DMS79 treated with DMSO at 0.1 percent for 48 hours (cell line): ENCODE results near the gene CMTM6.
A peak's percentile ranks its signal among the peaks of the same experiment; 100 is the strongest.
"Not testable (repeated sequence)": the region's sequence is repeated elsewhere in the genome, so short reads cannot be mapped to it uniquely, and the experiment has no call there.

Source experiments
- DNase-seq: peaks from one replicate; lab custom pipeline; 2025; lab: John Stamatoyannopoulos, UW

The CMTM6 gene

GRCh38 chr3:32466808-32467207, 35.8 kb downstream of the CMTM6 start:
- not testable (repeated sequence) for DNase-seq

GRCh38 chr3:32464726-32465125, 37.9 kb downstream of the CMTM6 start:
- DNase-seq = not testable (repeated sequence)

GRCh38 chr3:32463415-32463814, 39.2 kb downstream of the CMTM6 start:
- DNase-seq = not testable (repeated sequence)

GRCh38 chr3:32462191-32462986, 40.3 kb downstream of the CMTM6 start:
- DNase-seq = not testable (repeated sequence)

- not testable (repeated sequence) for DNase-seq
Observed at GRCh38 chr3:32460817-32461496, 41.7 kb downstream of the CMTM6 start.

GRCh38 chr3:32460031-32460749, 42.5 kb downstream of the CMTM6 start:
- DNase-seq = peak; percentile 51

GRCh38 chr3:32459450-32459849, 43.2 kb downstream of the CMTM6 start:
- DNase-seq = no peak

GRCh38 chr3:32457971-32458471, 44.6 kb downstream of the CMTM6 start:
- no peak for DNase-seq

GRCh38 chr3:32456429-32457130, 46.1 kb downstream of the CMTM6 start:
- no peak for DNase-seq

- no peak for DNase-seq
Observed at GRCh38 chr3:32455609-32456428, 46.8 kb downstream of the CMTM6 start.

- no peak for DNase-seq
Observed at GRCh38 chr3:32454731-32455608, 47.7 kb downstream of the CMTM6 start.

- no peak for DNase-seq
Observed at GRCh38 chr3:32454111-32454510, 48.5 kb downstream of the CMTM6 start.

- no peak for DNase-seq
Observed at GRCh38 chr3:32453346-32453745, 49.3 kb downstream of the CMTM6 start.

GRCh38 chr3:32452009-32452408, 50.6 kb downstream of the CMTM6 start:
- no peak for DNase-seq

GRCh38 chr3:32450992-32451659, 51.5 kb downstream of the CMTM6 start:
- DNase-seq = no peak

- DNase-seq = no peak
Observed at GRCh38 chr3:32450426-32450825, 52.2 kb downstream of the CMTM6 start.

- DNase-seq = no peak
Observed at GRCh38 chr3:32449691-32450090, 53.0 kb downstream of the CMTM6 start.

- no peak for DNase-seq
Observed at GRCh38 chr3:32448686-32449474, 53.8 kb downstream of the CMTM6 start.
